ENCODE measurements around the gene TNFRSF8.

- TF ChIP-seq, protein P1, sequence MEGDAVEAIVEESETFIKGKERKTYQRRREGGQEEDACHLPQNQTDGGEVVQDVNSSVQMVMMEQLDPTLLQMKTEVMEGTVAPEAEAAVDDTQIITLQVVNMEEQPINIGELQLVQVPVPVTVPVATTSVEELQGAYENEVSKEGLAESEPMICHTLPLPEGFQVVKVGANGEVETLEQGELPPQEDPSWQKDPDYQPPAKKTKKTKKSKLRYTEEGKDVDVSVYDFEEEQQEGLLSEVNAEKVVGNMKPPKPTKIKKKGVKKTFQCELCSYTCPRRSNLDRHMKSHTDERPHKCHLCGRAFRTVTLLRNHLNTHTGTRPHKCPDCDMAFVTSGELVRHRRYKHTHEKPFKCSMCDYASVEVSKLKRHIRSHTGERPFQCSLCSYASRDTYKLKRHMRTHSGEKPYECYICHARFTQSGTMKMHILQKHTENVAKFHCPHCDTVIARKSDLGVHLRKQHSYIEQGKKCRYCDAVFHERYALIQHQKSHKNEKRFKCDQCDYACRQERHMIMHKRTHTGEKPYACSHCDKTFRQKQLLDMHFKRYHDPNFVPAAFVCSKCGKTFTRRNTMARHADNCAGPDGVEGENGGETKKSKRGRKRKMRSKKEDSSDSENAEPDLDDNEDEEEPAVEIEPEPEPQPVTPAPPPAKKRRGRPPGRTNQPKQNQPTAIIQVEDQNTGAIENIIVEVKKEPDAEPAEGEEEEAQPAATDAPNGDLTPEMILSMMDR (IDR thresholded peaks at IDR 0.05) = no peak
- TF ChIP-seq EP300 (IDR thresholded peaks at IDR 0.05) (no peak), POLR2A (IDR thresholded peaks at IDR 0.05) (no peak)
Observed at GRCh38 chr1:12161662-12162458, 98.8 kb downstream of the TNFRSF8 start.
